GM18868 (cell line): ENCODE data around the gene KLK5.
"Not testable (repeated sequence)": the region's sequence is repeated elsewhere in the genome, so short reads cannot be mapped to it uniquely, and the experiment has no call there.

ENCODE experiments used
- ATAC-seq: cut with Tn5 transposase; IDR thresholded peaks from one replicate; pipeline ENCODE4 v1.9.1; 2021; ENCODE audit warnings: mild to moderate bottlenecking, moderate library complexity; ENCODE audit not compliant: unreplicated experiment

The KLK5 gene

DNA sequence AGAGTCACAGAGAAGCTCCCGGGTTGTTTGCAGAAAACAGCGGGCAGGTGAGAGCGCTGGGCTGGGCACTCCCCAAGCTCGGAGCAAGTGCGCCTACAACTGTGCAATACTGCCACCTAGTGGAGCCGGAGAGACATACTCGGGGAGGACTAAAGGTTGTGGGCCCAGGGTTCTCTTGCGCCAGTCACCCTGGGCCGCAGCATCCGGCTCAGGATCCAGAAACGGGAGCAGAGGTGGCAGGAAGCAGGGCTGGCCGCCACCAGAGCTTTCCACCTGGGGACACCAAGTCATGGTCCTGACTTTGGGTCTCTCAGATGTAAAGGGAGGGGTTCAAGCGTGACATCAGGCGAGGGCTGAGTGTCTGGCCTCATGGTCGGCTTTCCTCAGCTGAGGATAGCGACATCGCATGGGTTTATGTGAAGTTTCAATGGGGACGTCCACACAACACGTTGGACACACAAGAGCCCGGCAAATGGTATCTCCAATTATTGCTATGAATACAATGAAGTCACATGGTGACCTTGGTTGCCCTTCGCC, 30.5 kb downstream of the KLK5 start:
- ATAC-seq: no peak

DNA sequence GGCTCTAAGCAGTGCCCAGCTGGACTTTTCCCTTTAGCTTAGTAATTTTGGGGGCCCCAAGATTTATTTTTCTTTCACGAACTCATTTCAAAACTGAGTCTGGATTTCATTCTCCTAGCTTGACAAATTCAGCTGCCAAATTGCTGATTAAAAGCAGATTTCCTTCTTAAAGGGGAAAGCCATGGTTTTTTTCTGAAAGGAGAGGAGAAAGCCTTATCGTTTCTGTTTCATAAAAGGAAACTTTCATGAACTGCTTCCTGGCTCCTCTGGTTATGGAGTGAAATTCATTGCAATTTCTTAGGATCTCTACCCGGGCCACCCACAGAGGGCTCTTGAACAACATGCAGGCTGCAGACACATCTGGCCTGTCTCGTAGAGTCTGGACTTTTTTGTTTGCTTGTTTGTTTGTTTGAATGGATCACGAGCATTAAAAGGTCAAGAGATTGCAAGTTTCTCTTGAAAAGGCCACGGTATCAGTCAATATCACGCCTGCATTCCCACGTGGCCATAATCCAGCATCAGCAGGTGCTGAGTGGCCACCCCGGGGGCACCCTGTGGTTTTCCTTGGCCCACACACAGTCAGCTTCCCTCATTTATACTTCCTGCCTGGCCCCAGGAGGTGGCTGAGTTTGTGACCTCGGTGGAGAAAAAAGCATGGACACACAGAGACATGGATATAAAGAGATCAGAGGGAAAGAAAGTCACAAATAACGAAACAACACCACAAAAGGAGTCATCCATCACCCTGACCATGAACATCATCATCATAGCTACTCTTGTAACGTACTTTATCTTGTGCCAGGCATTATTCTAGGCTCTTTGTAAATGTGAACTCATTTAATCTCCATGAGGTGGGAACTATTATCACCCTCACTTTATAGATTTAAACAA, 31.2 kb downstream of the KLK5 start:
- no peak for ATAC-seq

DNA sequence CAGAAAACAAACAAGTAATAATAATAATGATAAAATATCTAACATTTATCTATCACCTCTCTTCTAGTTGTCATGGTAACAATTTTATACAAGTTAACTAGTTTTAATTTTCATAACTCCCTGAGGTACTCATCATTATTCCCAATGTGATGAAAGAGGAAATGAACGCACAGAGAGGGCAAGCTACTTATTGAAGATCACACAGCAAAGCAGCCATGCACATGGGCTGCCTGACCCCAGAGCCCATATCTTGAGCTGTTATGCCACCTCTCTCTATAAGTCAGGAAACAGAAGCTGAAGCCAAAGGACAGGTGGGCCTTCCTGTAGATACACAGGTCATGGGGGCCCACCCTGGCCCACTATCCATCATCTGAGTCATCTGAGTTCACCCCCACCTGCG, 36.8 kb downstream of the KLK5 start:
- ATAC-seq: no peak

DNA sequence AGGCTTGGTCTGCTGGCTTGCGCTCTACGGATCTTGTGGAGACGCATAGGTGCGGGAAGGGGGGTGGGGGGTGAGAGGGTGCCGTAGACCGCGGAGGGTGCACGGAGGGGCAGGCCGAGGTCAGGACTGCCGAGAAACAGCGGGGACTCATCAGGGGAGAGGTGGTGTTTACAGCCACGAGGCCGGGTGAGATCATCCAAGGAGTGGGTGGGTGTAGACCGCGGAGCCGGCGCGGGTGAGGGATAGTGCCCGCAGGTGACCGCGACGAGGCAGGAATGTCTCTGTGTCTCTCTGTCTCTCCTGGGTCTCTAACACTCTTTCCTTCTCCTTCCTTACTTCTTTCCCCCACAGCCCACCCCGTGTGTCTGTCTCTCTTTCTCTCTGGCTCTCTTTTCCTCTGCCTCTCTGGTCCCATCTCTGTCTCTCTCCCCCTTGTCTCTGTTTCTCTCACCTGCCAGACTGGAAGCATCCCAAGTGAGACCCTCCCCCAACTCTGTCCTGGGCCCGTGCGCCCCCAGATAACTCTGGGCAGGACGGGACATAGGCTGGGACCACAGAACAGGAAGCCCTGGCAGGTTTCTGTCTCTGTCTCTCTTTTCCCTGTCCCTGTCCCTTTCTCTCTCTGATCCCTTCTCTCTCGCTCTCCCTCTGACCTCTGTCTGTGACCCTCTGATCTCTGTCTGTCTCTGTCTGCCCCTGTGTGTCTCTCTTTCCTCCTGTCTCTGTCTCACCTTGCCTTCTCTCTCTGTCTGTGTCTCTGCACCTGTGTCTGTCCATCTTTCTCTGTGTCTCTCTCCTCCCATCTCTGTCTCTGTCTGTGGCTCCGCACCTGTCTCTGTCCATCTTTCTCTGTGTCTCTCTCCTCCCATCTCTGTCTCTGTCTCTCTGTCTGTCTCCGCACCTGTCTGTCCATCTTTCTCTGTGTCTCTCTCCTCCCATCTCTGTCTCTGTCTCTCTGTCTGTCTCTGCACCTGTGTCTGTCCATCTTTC, 39.8 kb downstream of the KLK5 start:
- no peak for ATAC-seq

DNA sequence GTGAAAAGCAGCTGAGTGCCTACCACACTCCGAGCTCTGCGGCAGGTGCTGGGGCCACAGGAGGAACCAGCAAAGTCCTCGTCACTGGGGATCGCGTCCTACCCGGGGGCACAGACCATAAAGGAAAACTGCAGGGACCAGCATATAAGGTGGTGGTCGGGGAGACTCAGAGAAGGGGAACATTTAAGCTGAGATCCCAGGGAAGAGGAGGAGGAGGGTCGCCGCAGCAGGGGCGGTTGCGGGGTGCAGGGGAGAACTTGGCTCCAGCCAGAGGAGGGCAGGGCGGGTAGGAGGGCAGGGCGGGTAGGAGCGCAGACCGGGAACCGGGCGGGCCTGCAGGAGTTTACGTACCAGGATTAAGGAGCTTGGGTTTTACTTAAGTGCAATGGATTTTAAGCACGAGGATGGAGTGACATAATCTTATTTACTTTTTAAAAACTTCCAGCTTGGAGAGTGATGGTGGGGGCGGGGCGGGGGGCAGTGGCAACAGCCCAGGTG, 40.7 kb downstream of the KLK5 start:
- ATAC-seq: no peak

DNA sequence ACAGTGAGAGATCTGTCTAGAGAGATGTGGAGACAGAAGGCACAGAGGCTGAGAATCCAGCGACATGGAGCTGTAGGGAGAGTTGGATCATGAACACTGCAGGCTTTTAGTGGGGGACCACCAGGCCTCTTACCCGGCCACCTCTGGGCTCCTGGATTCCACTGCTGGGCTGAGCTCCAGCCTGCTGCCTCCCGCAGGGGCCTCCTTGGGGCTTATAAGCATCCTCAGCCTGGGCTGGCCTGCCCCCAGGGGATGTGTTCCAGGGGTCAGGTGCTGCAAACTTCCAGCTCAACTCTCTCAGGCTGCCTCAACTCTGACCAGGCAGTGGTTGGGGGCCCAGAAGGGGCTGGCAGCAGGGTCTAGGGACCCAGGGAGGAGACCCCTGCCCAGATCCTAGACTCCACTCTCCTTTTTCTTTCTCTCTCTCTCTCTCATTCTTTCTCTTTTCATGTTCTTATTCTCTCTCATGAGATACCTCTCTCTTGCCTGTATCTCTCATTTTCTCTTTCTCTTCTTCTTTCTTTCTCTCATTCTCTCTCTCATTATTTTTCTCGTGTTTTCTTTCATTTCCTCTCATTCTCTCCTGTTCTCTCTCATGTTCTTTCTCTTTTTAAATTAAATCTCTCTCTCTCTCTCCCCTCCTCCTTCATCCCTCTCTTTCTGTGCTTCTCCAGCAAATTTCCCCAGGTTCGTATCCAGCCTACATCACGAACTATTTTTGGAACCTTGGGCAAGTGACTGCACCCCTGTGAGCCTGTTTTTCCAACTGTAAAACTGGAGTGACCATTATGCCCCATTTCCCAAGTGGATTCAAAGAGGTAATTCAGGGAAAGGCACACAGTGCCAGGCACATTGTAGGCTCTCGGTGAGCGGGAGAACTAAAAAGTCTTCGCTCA, 41.4 kb downstream of the KLK5 start, which contains the start of gene KLK4:
Gene KLK4 (minus strand): TSS at position 190 of the 896 bp plus-strand sequence. CDS start 657 bp downstream, outside the sequence.
- no peak for ATAC-seq

DNA sequence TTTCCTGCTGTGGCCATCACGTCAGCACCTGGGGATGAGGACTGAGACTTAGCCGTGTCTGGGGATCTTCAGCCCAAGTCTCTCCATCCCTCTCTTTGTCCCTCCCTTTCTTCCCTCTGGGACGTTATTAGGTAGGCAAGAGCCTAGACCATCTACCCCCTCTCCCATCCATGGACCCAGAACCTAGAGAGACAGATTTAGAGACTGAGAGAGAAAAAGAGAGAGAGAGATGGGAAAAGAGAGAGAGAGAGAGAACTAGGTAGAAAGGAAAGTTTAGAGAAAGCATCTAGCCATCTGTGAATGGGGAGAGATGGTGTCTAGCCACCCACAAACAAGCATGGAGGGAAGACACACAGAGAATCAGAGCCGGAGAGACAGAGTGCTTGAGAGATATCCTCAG, 42.1 kb downstream of the KLK5 start:
- ATAC-seq: no peak

DNA sequence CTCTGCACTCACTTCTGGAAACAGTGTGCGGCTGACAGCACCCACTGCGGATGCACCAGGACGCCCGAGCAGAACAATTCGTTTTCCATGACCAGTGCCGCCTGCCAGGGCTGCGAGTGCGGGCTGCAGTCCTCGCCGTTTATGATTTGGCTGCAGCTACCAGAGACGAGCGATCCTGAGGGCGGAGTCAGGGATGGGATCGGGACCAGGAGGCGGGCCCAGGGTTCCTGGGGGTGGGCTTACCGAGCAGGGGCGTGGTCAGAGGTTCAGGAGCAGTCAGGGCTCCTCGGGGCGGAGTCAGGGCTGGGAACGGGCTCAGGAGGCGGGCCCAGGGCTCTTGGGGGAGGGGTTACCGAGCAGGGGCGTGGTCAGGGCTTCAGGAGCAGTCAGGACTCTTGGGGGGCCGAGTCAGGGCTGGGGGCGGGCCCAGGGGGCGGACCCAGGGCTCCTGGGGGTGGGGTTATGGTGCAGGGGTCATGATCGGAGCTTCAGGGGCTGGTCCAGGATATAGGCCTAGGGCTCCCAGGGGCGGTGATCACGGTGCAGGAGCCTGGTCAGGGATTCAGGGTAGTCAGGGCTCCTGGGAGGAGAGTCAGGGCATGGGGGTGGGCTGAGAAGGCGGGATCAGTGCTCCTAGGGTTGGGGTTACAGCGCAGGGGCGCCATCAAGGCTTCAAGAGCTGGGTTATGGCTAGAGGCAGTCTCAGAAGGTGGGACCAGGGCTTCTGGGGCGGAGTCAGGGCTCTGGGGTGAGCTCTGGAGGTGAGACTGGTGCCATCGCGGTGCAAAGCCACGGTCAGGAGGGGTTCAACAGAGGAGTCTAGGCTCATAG, 43.4 kb downstream of the KLK5 start:
- peak; percentile 67 for ATAC-seq

DNA sequence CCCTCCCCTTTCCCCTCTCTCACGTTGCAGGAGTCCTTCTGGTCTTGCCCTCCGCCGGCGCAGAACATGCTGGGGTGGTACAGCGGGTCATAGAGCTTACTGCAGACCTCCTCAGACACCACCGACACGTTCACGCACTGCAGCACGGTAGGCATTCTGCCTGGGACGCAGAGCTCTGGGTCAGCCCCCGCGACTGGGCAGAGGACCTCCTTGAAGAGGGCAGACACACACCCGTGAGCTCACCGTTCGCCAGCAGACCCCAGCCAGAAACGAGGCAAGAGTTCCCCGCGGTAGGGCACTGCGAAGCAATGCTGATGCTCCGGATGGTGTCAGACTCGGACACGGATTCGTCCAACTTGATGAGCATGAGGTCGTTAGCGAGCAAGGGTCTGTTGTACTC, 44.5 kb downstream of the KLK5 start:
- no peak for ATAC-seq

DNA sequence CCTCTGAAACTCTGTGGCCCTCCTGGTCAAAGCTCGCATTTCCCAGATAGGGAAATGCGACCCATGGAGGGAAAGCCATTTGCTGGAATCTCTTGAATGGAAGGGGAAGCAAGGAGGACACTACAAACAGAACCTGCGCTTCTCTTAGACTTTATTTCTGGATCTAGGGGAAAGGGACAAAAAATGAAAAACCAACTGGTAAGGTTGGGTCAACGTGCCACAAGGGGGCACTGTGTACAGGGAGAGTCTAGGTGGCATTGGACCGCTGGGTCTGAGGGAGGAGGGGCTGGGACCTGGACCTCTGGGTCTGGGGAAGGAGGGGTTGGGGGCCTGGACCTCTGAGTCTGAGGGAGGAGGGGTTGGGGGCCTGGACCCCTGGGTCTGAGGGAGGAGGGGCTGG, 46.6 kb downstream of the KLK5 start:
- no peak for ATAC-seq

DNA sequence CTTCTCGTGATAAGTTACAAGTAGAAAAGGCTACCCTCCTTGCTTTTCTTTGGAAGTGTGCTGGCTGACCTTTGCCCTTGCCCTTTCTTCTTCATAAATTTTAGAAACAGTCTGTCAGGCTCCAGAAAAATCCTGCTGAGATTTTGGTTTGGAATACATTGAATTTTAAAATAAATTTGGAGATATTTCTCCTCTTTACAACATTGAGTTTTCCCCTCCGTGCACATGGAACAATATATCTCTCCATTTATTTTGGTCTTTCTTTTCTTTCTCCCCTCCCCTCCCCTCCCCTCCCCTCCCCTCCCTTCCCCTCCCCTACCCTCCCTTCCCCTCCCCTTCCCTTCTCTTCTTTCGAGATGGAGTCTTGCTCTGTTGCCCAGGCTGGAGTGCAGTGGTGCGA, 50.2 kb downstream of the KLK5 start:
- ATAC-seq: no peak

DNA sequence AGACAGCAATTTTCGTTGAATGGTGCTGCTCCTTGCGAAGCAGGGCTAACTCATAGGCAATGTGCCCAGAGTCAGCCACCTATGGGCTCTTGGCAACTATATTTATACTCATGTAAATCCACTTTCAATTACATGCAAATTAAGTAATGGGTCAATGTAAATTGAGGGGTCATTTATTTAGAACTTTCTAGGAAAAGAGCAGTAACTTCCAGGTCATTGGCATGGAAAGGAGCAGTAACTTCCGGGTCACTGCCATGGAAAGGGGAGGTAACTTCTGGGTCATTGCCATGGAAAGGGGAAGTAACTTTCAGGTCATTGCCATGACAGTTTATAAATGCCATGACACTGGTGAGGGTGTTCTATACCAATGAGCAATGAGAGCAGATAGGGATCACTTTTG, 53.3 kb downstream of the KLK5 start:
- no peak for ATAC-seq

DNA sequence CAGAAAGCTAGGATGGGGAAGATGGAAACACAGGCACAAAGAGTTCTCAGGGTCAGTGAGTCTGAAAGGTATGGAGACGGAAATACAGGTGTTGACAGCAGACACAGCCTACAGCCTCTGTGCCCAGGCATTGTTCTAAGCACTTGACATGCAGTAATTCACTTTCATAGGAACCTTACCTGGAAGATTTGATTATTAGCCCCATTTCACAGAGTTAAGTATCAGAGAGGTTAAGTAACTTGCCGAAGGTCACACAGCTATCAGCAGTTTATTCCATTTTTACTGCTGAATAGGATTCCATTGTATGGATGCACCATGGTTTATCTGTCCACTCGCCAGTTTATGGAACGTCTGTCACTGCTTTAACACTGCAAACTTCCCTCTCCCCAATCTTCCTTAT, 54.8 kb downstream of the KLK5 start:
- no peak for ATAC-seq

DNA sequence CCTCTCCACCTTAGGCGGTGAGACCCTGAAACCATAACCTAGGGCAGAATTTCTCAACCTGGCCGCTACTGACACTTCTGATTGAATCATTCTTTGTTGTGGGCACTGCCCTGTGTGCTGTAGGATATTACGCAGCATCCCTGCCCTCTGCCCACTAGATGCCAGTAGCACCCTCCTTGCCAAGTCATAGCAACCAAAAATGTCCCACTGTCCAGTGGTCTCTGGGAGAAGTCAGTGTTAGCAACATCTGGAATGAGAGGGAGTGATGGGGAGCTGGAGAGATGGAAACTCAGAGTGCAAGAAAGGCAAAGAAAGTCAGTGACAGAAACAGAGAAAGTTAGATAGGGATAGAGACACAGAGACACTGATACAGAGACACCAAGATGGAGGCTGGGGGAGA, 55.2 kb downstream of the KLK5 start:
- no peak for ATAC-seq

DNA sequence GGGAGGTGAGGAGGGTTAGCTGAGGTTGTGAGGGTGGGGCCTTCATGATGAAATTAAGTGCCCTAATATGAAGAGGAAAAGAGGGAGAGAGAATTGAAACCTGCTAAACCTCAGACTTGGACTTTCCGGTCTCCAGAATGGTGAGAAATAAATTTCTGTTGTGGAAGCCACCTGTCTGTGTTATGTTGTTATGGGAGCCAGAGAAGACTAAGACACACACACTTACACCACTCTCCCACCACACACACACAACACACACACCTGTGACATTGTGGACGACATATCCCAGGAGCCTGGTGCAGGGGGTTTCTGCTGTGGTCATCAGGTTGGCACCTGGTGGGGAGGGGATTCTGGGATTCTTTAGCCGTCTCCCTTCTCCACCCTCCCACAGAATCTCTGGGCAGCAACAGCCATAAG, 55.6 kb downstream of the KLK5 start:
- ATAC-seq: peak; percentile 19

DNA sequence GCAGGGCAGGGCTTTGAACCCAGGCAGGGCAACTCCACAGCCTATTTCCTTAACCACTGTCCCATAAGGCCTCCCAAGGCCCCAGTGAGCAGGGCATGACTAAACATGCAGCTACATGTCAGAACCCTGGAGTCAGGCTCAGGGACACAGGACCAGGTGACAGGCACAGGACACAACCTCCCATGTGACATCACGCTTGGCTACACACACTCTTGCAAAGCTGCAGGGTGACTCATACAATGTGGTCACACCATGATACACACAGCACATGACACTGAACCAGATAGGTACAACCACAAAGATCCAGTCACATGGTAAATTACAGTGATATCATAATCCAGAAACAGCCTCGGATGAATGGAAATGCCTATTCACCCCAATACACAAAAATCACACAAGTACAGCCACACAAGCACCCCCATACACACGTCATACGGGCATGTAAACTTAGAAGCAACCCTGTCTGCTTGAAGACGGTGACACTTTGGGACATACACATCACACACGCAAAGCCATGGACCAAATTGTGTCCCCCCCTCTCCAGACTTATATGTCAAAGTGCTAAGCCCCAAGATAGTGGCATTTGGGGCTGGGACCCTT, 56.1 kb downstream of the KLK5 start:
- ATAC-seq: peak; percentile 90

DNA sequence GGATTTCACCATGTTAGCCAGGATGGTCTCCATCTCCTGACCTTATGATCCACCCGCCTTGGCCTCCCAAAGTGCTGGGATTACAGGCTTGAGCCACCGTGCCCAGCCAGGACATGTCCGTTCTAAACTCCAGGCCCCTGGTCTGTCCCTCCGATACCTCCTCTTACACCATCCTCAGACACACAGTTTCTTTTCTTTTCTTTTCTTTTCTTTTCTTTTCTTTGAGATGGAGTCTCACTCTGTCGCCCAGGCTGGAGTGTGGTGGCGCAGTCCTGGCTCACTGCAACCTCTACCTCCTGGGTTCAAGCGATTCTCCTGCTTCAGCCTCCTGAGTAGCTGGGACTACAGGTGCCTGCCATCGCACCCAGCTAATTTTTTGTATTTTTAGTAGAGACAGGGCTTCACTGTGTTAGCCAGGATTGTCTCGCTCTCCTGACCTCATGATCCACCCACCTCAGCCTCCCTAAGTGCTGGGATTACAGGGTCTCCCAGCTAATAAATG, 56.7 kb downstream of the KLK5 start:
- not testable (repeated sequence) for ATAC-seq

DNA sequence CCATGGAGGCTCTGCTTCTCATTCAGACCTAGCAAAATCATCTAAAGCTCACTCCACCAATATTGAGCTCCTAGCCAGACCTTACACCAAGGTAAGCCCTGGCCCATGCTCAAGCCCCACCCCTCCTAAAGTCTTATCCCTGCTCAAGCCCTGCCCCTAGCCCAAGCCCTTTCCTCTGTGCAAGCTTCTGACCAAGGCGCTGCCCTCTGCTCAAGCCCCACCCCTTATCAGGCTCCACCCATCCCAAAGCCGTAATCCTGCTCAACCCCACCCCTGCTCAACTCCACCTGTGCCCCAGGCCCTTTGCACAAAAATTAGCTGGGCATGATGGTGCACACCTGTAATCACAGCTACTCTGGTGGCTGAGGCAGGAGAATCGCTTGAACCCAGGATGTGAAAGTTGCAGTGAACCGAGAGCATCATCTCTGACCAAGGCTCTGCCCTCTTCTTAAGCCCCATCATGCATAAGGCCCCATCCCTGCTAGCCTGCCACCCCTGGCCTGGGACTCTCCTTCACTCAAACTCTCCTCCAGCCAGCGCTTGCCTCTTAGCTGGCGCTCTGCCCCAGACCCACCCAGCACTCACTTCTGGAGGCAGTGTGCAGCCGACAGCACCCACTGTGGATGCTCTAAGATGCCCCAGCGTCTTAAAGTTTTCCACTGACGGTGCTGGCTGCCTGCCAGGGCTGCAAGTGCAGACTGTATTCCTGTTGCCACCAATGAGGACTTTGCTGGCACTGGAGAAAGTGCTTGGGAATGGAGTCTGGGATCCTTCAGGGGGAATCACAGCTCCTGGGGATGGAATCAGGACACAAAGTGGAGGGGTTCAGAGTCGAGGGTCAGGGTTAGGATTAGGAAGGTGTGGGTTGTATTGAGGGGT, 58.1 kb downstream of the KLK5 start:
- ATAC-seq: no peak
